H1 (cell line): ENCODE data around the gene MRGPRX4. TPM values are rescaled to one million over a fixed set of nuclear protein-coding genes. Genes with fewer than 3 reads are reported as not detected.

ENCODE experiments used
- CTCF ChIA-PET: fragments of 300-600 bp; sonication (Branson Sonifier 250); formaldehyde crosslinking; loops from one replicate; lab custom pipeline; 2021; ENCODE audit not compliant: partially characterized antibody; lab: Charles Lee
- POLR2A ChIA-PET: fragments of 300-600 bp; sonication (Branson Sonifier 250); formaldehyde crosslinking; loops from one replicate; lab custom pipeline; 2021; ENCODE audit warnings: inconsistent platforms; ENCODE audit not compliant: partially characterized antibody; lab: Charles Lee
- DNase-seq, 2 experiments: peaks; one replicate each; pipeline versions ENCODE4 v3.0.0 to v3.0.0-alpha.2; 2010 to 2022; ENCODE audit warnings: low spot score in 2 of 2, low read depth in 1 of 2, mixed read lengths in 1 of 2
- FAIRE-seq: peaks from 2 replicates; lab custom pipeline; 2011; peaks lifted over from hg19 to GRCh38; lab: Jason Lieb, UNC
- H2AFZ ChIP-seq: 2 replicates; pipeline ENCODE4 v1.8.1; 2012; ENCODE audit warnings: low read length, inconsistent platforms
- H2AK5ac ChIP-seq: 2 replicates; pipeline ENCODE4 v1.6.1; 2013; ENCODE audit warnings: low read depth, low read length
- H2BK120ac ChIP-seq: replicated peaks from 2 replicates; pipeline ENCODE3; 2013; ENCODE audit warnings: low read depth, low read length, inconsistent platforms
- H2BK12ac ChIP-seq: 2 replicates; pipeline ENCODE4 v1.6.1; 2013; ENCODE audit warnings: low read depth, low read length
- H2BK15ac ChIP-seq: 2 replicates; pipeline ENCODE4 v1.6.1; 2013; ENCODE audit warnings: low read length
- H2BK20ac ChIP-seq: 2 replicates; pipeline ENCODE4 v1.6.1; 2013; ENCODE audit warnings: low read length
- H2BK5ac ChIP-seq: 2 replicates; pipeline ENCODE4 v1.6.1; 2013; ENCODE audit warnings: low read depth, low read length
- H3K14ac ChIP-seq: 2 replicates; pipeline ENCODE4 v1.6.1; 2013; ENCODE audit warnings: inconsistent platforms; ENCODE audit not compliant: insufficient read length
- H3K18ac ChIP-seq: 2 replicates; pipeline ENCODE4 v1.6.1; 2013; ENCODE audit warnings: low read length; ENCODE audit errors: extremely low read depth
- H3K23ac ChIP-seq: 2 replicates; pipeline ENCODE4 v1.6.1; 2013; ENCODE audit warnings: inconsistent platforms; ENCODE audit not compliant: insufficient read length
- H3K23me2 ChIP-seq: 2 replicates; pipeline ENCODE4 v1.6.1; 2013; ENCODE audit warnings: low read depth, low read length
- H3K27ac ChIP-seq: 2 replicates; pipeline ENCODE4 v1.6.1; 2011; ENCODE audit warnings: low read depth, low read length, inconsistent platforms
- H3K27me3 ChIP-seq, 4 experiments: replicated peaks in 1 of 4; 1 replicate in 1 of 4; 2 replicates in 3 of 4; pipeline versions ENCODE4 v1.6.1 to v1.8.1; 2011 to 2013; ENCODE audit warnings: low read length in 3 of 4, mild to moderate bottlenecking in 3 of 4, inconsistent platforms in 2 of 4, mixed read lengths in 2 of 4, moderate library complexity in 1 of 4; ENCODE audit not compliant: control insufficient read depth in 3 of 4, insufficient read depth in 3 of 4; ENCODE audit errors: extremely low read depth in 1 of 4
- H3K36me3 ChIP-seq, 4 experiments: 2 replicates each; pipeline versions ENCODE4 v1.6.1 to v1.8.1; 2011 to 2013; ENCODE audit warnings: mild to moderate bottlenecking in 4 of 4, low read length in 3 of 4, moderate library complexity in 2 of 4, control low read depth in 1 of 4, inconsistent platforms in 1 of 4; ENCODE audit not compliant: insufficient read depth in 4 of 4, control insufficient read depth in 2 of 4
- H3K4ac ChIP-seq: replicated peaks from 2 replicates; pipeline ENCODE3; 2013; ENCODE audit warnings: low read length, low read depth, mixed read lengths, inconsistent platforms; ENCODE audit not compliant: insufficient read length
- H3K4me1 ChIP-seq, 4 experiments: replicated peaks in 1 of 4; 1 replicate in 1 of 4; 2 replicates in 3 of 4; pipeline versions ENCODE4 v1.6.1 to v1.8.1; 2011 to 2013; ENCODE audit warnings: low read length in 3 of 4, inconsistent platforms in 2 of 4, mixed read lengths in 1 of 4; ENCODE audit not compliant: insufficient read depth in 4 of 4, control insufficient read depth in 3 of 4
- H3K4me2 ChIP-seq, 2 experiments: 2 replicates each; pipeline versions ENCODE4 v1.6.1 to v1.8.1; 2011 to 2013; ENCODE audit warnings: low read depth in 2 of 2, low read length in 2 of 2, control low read depth in 1 of 2, inconsistent platforms in 1 of 2, mild to moderate bottlenecking in 1 of 2; ENCODE audit not compliant: insufficient read depth in 1 of 2
- H3K4me3 ChIP-seq, 4 experiments: fragments of 200-600, 300-600 bp in 1 of 4; sonication (generic), shearing (Covaris generic), sonication (Bioruptor Twin) in 1 of 4; 2 replicates each; pipeline versions ENCODE4 v1.5.1 to v1.8.1; 2011 to 2016; ENCODE audit warnings: low read length in 4 of 4, low read depth in 3 of 4, control low read depth in 2 of 4, inconsistent platforms in 2 of 4, mild to moderate bottlenecking in 2 of 4, mixed read lengths in 1 of 4, moderate library complexity in 1 of 4; ENCODE audit not compliant: insufficient read depth in 2 of 4; ENCODE audit errors: extremely low read depth in 1 of 4
- H3K56ac ChIP-seq: replicated peaks from 2 replicates; pipeline ENCODE3; 2013; ENCODE audit warnings: low read depth, mild to moderate bottlenecking, mixed read lengths, low read length, inconsistent platforms; ENCODE audit not compliant: insufficient read length
- H3K79me1 ChIP-seq: 2 replicates; pipeline ENCODE4 v1.6.1; 2013; ENCODE audit warnings: low read depth, low read length, control low read depth
- H3K79me2 ChIP-seq, 2 experiments: 2 replicates each; pipeline versions ENCODE4 v1.6.1 to v1.8.1; 2012 to 2013; ENCODE audit warnings: low read length in 2 of 2, mild to moderate bottlenecking in 2 of 2, inconsistent platforms in 1 of 2; ENCODE audit not compliant: insufficient read depth in 2 of 2, control insufficient read depth in 1 of 2
- H3K9ac ChIP-seq, 4 experiments: replicated peaks in 1 of 4; 1 replicate in 1 of 4; 2 replicates in 3 of 4; pipeline versions ENCODE4 v1.6.1 to v1.8.1; 2011 to 2013; ENCODE audit warnings: low read depth in 3 of 4, low read length in 3 of 4, control low read depth in 2 of 4, mild to moderate bottlenecking in 2 of 4, moderate library complexity in 2 of 4, inconsistent platforms in 1 of 4; ENCODE audit errors: extremely low read depth in 1 of 4
- H3K9me3 ChIP-seq, 2 experiments: 2 replicates each; pipeline versions ENCODE4 v1.6.1 to v1.8.1; 2012 to 2013; ENCODE audit warnings: mild to moderate bottlenecking in 2 of 2, moderate library complexity in 2 of 2, control low read depth in 1 of 2, inconsistent platforms in 1 of 2, low read depth in 1 of 2, low read length in 1 of 2, mixed read lengths in 1 of 2; ENCODE audit not compliant: insufficient read depth in 2 of 2
- H4K20me1 ChIP-seq, 2 experiments: replicated peaks in 1 of 2; 2 replicates each; pipeline versions ENCODE3 to v1.8.1; 2011 to 2013; ENCODE audit warnings: inconsistent platforms in 2 of 2, low read length in 2 of 2, mild to moderate bottlenecking in 1 of 2; ENCODE audit not compliant: insufficient read depth in 2 of 2, control insufficient read depth in 1 of 2
- H4K5ac ChIP-seq: 2 replicates; pipeline ENCODE4 v1.6.1; 2013; ENCODE audit warnings: low read length, low read depth, mixed read lengths, inconsistent platforms; ENCODE audit not compliant: insufficient read length
- H4K8ac ChIP-seq: 2 replicates; pipeline ENCODE4 v1.8.0; 2013; ENCODE audit warnings: mild to moderate bottlenecking, moderate library complexity, low read length, inconsistent platforms; ENCODE audit not compliant: insufficient read depth; ENCODE audit errors: extremely low read depth
- H4K91ac ChIP-seq: replicated peaks from 2 replicates; pipeline ENCODE3; 2013; ENCODE audit warnings: low read length, mixed read lengths, inconsistent platforms; ENCODE audit not compliant: insufficient read length
- ASH2L ChIP-seq: fragments of 200-600, 300-600 bp; sonication (generic); IDR thresholded peaks from one replicate; pipeline ENCODE4 v1.7.1; 2017; ENCODE audit warnings: low read length
- CREB1 ChIP-seq: IDR thresholded peaks from 2 replicates; pipeline ENCODE4 v1.6.1; 2012; ENCODE audit warnings: inconsistent platforms
- FOSL1 ChIP-seq: IDR thresholded peaks from 2 replicates; pipeline ENCODE4 v1.6.1; 2011; ENCODE audit warnings: mild to moderate bottlenecking, low read depth, low read length, moderate library complexity; ENCODE audit not compliant: insufficient read depth
- MAFK ChIP-seq: IDR thresholded peaks from 2 replicates; pipeline ENCODE4 v1.6.1; 2012; ENCODE audit warnings: low read depth, mild to moderate bottlenecking, improper control_type of control experiment, low read length
- RAD21 ChIP-seq, 2 experiments: IDR thresholded peaks in 1 of 2; conservative IDR thresholded peaks in 1 of 2; 2 replicates each; pipeline ENCODE4 v1.6.1; 2011; ENCODE audit warnings: low read depth in 2 of 2, low read length in 2 of 2, improper control_type of control experiment in 1 of 2, inconsistent platforms in 1 of 2, mild to moderate bottlenecking in 1 of 2, moderate library complexity in 1 of 2
- RNF2 ChIP-seq: fragments of 200-900, 300-1000 bp; sonication (generic); IDR thresholded peaks from 2 replicates; pipeline ENCODE4 v1.7.1; 2016; ENCODE audit warnings: borderline replicate concordance, low read depth, mild to moderate bottlenecking, antibody characterized with exemption, low read length; ENCODE audit not compliant: poor library complexity, severe bottlenecking; ENCODE audit errors: missing control alignments
- SP2 ChIP-seq: IDR thresholded peaks from 2 replicates; pipeline ENCODE4 v1.6.1; 2012; ENCODE audit warnings: mild to moderate bottlenecking, low read length, inconsistent platforms
- TBP ChIP-seq: IDR thresholded peaks from 2 replicates; pipeline ENCODE4 v1.6.1; 2011; ENCODE audit warnings: low read depth, low read length, improper control_type of control experiment
- WGBS, 2 experiments: shearing (Covaris generic) in 1 of 2; methylation state at CpG; one replicate each; pipeline versions ENCODE4 v1.1.6 to v1.1.7; 2013 to 2015; ENCODE audit warnings: low lambda C conversion rate in 2 of 2, mixed read lengths in 2 of 2, inconsistent platforms in 1 of 2, low coverage in 1 of 2, missing lambda C conversion rate in 1 of 2; ENCODE audit not compliant: insufficient replicate concordance in 2 of 2, insufficient coverage in 1 of 2, insufficient read length in 1 of 2; ENCODE audit errors: extremely low coverage in 1 of 2, missing lambda C conversion rate in 1 of 2; 5-methylcytosine and 5-hydroxymethylcytosine counted together
- polyA plus RNA-seq, 7 experiments: library from polyadenylated mRNA; depleted of rRNA in 3 of 7; stranded (reverse) in 5 of 7; unstranded in 2 of 7; fragments of >200 nt in 5 of 7; fragments of 200-250 nt in 2 of 7; gene quantifications; 1 replicate in 5 of 7; 2 replicates in 1 of 7; 4 replicates in 1 of 7; pipeline versions ENCODE4 v1.2.1 to v1.2.3, GENCODE V29; 2011 to 2013; ENCODE audit warnings: missing spikeins in 2 of 7, mixed read lengths in 2 of 7
- total RNA-seq: library from RNA; stranded (reverse); fragmentation: NEBNext Ultra II Directional; extraction: Animal tissue kit (Norgen Biotek cat#: 25700); gene quantifications from 2 replicates; pipeline ENCODE4 v1.2.1, GENCODE V29; 2021
- TF ChIP-seq, protein P1 (sequence below), 3 experiments: IDR thresholded peaks; 1 replicate in 2 of 3; 2 replicates in 1 of 3; pipeline versions ENCODE4 v1.5.1 to v1.6.1; 2011; ENCODE audit warnings: low read length in 3 of 3, mild to moderate bottlenecking in 3 of 3, inconsistent platforms in 2 of 3, low read depth in 1 of 3, moderate library complexity in 1 of 3; ENCODE audit not compliant: insufficient read depth in 1 of 3; ENCODE audit errors: control extremely low read depth in 1 of 3

MRGPRX4 gene
- total and polyA plus RNA-seq, 2 of the 8 experiments (the other 6 are each of a cell fraction or from before 2014, with no cell fraction given): not detected

DNA sequence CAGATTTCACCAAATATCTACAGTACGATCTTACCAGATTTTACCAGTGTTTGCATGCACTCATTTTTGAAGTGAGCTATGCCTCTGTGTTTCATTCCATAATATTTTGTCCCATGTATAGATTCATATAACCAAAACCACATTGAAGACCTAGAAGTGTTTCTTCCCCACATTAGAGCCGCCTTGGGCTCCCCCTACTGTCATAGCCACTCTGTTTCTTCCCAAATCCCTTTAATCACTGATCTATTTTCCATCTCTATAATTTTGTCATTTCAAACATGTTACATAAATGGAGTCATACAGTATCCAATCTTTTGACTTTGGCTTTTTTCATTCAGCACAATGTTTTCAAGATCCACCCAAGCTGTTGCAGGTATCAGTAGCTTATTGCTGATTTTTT is 27.6 kb upstream of the MRGPRX4 start:
- no peaks in the 10 kb centered on the region for H3K79me1 ChIP-seq
- CTCF ChIA-PET: interaction anchor here (0.6 to 3.8 kb wide), 15 partner anchors 9 to 229 kb away, joined by 3 to 26 read pairs (median 4); no protein-coding TSS in a partner anchor
- H3K18ac ChIP-seq: no peak overlapping the region
- no peaks in the 10 kb centered on the region for H4K20me1 ChIP-seq
- no peak for FAIRE-seq
- no peak overlapping the region for H2BK5ac ChIP-seq
- H3K4me1 ChIP-seq: no peaks in the 10 kb centered on the region
- no peak for TF ChIP-seq FOSL1
- TF ChIP-seq SP2: no peak
- TF ChIP-seq, protein P1, sequence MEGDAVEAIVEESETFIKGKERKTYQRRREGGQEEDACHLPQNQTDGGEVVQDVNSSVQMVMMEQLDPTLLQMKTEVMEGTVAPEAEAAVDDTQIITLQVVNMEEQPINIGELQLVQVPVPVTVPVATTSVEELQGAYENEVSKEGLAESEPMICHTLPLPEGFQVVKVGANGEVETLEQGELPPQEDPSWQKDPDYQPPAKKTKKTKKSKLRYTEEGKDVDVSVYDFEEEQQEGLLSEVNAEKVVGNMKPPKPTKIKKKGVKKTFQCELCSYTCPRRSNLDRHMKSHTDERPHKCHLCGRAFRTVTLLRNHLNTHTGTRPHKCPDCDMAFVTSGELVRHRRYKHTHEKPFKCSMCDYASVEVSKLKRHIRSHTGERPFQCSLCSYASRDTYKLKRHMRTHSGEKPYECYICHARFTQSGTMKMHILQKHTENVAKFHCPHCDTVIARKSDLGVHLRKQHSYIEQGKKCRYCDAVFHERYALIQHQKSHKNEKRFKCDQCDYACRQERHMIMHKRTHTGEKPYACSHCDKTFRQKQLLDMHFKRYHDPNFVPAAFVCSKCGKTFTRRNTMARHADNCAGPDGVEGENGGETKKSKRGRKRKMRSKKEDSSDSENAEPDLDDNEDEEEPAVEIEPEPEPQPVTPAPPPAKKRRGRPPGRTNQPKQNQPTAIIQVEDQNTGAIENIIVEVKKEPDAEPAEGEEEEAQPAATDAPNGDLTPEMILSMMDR (IDR thresholded peaks at IDR 0.05; ENCODE audit: control extremely low read depth in 1 of 3, insufficient read depth in 1 of 3, low read depth in 1 of 3, low read length in 3 of 3): peak in 2 of 3 experiments; percentile 25 to 40; a peak in 2 of 4 replicates
- TF ChIP-seq CREB1: no peak
- TF ChIP-seq ASH2L: no peak
- TF ChIP-seq TBP: no peak
- TF ChIP-seq RAD21 (IDR thresholded peaks at IDR 0.05 in 1 of 2, conservative IDR thresholded peaks at IDR 0.05 in 1 of 2; ENCODE audit: low read depth in 2 of 2, low read length in 2 of 2): peak; percentile 31 to 33; a peak in 2 of 4 replicates
- TF ChIP-seq MAFK: no peak
- TF ChIP-seq RNF2: no peak
- TF ChIP-seq, all 59 proteins: peak for 2
- H3K27me3 ChIP-seq: no peaks in the 10 kb centered on the region
- no peak overlapping the region for H2AFZ ChIP-seq
- no peaks in the 10 kb centered on the region for H3K36me3 ChIP-seq
- no peaks in the 10 kb centered on the region for H3K9me3 ChIP-seq
- no peak overlapping the region for H2BK20ac ChIP-seq
- H2AK5ac ChIP-seq: no peak overlapping the region
- H2BK12ac ChIP-seq: no peak overlapping the region
- no peak overlapping the region for H4K8ac ChIP-seq
- no peak overlapping the region for H3K4me2 ChIP-seq
- no peak overlapping the region for H2BK120ac ChIP-seq
- POLR2A ChIA-PET: no interaction called here
- no peak overlapping the region for H3K27ac ChIP-seq
- no peak overlapping the region for H3K56ac ChIP-seq
- H3K79me2 ChIP-seq: no peaks in the 10 kb centered on the region
- no peaks in the 10 kb centered on the region for H3K23me2 ChIP-seq
- no peak overlapping the region for H3K4me3 ChIP-seq
- no peak overlapping the region for H4K91ac ChIP-seq
- no peak overlapping the region for H3K4ac ChIP-seq
- H3K14ac ChIP-seq: no peak overlapping the region
- H4K5ac ChIP-seq: no peak overlapping the region
- WGBS, 2 experiments: 88% methylated on average over 2 of the region's 2 CpGs; no CpG with 5 or more reads in 1 of the 2 experiments
- no peak overlapping the region for H2BK15ac ChIP-seq
- no peak overlapping the region for H3K23ac ChIP-seq
- H3K9ac ChIP-seq: no peak overlapping the region
- DNase-seq: no peak
